Fibroblast of lung (primary cell): Measurements from ENCODE around the gene PPP1R26.

Source experiments
- CTCF ChIP-seq, 2 donors: IDR thresholded peaks in 1 of 2; conservative IDR thresholded peaks in 1 of 2; 1 replicate in 1 of 2; 2 replicates in 1 of 2; pipeline ENCODE4 v1.5.1; 2011 to 2012; ENCODE audit warnings: low read length in 2 of 2, control low read depth in 1 of 2, inconsistent platforms in 1 of 2, low read depth in 1 of 2, mild to moderate bottlenecking in 1 of 2
- EZH2 ChIP-seq: IDR thresholded peaks from 2 replicates; pipeline ENCODE4 v1.5.1; 2012; ENCODE audit warnings: low read length, control low read depth, mild to moderate bottlenecking; ENCODE audit errors: missing control alignments

- TF ChIP-seq CTCF (conservative IDR thresholded peaks at IDR 0.05 in 1 of 2, IDR thresholded peaks at IDR 0.05 in 1 of 2; ENCODE audit: low read depth in 1 of 2, low read length in 2 of 2) (no peak), EZH2 (no peak)
These were observed 2.6 kb downstream of the PPP1R26 start for GRCh38 chr9:135482015-135482754.
